Kidney glomerular epithelial cell (primary cell): ENCODE measurements around the gene HS3ST3A1.

Experiments used
- DNase-seq: peaks from one replicate; lab custom pipeline; 2025; lab: John Stamatoyannopoulos, UW

The HS3ST3A1 gene

GRCh38 chr17:13601776-13602551 is at the start of gene HS3ST3A1:
HS3ST3A1 (minus strand) TSS chr17:13601929; CDS start chr17:13601129, 800 bp downstream.
- peak; percentile 56 for DNase-seq

GRCh38 chr17:13650096-13650675 is 48.5 kb upstream of the HS3ST3A1 start:
- no peak for DNase-seq

- DNase-seq = no peak
Measured at GRCh38 chr17:13647543-13648021, 45.9 kb upstream of the HS3ST3A1 start.

GRCh38 chr17:13646969-13647542 is 45.3 kb upstream of the HS3ST3A1 start:
- no peak for DNase-seq

GRCh38 chr17:13646411-13646810 is 44.7 kb upstream of the HS3ST3A1 start:
- no peak for DNase-seq

GRCh38 chr17:13643180-13643579 is 41.5 kb upstream of the HS3ST3A1 start:
- no peak for DNase-seq

- no peak for DNase-seq
Measured at GRCh38 chr17:13642188-13642587, 40.5 kb upstream of the HS3ST3A1 start.

- no peak for DNase-seq
Measured at GRCh38 chr17:13640551-13640950, 38.8 kb upstream of the HS3ST3A1 start.

- no peak for DNase-seq
Measured at GRCh38 chr17:13638855-13639458, 37.2 kb upstream of the HS3ST3A1 start.

GRCh38 chr17:13636951-13637350 is 35.2 kb upstream of the HS3ST3A1 start:
- DNase-seq = no peak

- no peak for DNase-seq
Measured at GRCh38 chr17:13635951-13636350, 34.2 kb upstream of the HS3ST3A1 start.

- no peak for DNase-seq
Measured at GRCh38 chr17:13634021-13634420, 32.3 kb upstream of the HS3ST3A1 start.

GRCh38 chr17:13631529-13631928 is 29.8 kb upstream of the HS3ST3A1 start:
- no peak for DNase-seq

GRCh38 chr17:13626703-13627102 is 25.0 kb upstream of the HS3ST3A1 start:
- no peak for DNase-seq

GRCh38 chr17:13619462-13619861 is 17.7 kb upstream of the HS3ST3A1 start:
- no peak for DNase-seq

- no peak for DNase-seq
Measured at GRCh38 chr17:13616031-13616430, 14.3 kb upstream of the HS3ST3A1 start.

GRCh38 chr17:13609941-13610340 is 8.2 kb upstream of the HS3ST3A1 start:
- no peak for DNase-seq

GRCh38 chr17:13601322-13601775 is 380 bp downstream of the HS3ST3A1 start:
- DNase-seq = no peak

- DNase-seq = no peak
Measured at GRCh38 chr17:13600475-13601321, 1.0 kb downstream of the HS3ST3A1 start.

- no peak for DNase-seq
Measured at GRCh38 chr17:13599864-13600263, 1.9 kb downstream of the HS3ST3A1 start.

- DNase-seq = no peak
Measured at GRCh38 chr17:13599168-13599577, 2.6 kb downstream of the HS3ST3A1 start.
